Fibroblast of peridontal ligament (primary cell): ENCODE measurements around the gene CLIP4.

Source experiments
- DNase-seq: peaks from one replicate; pipeline ENCODE4 v3.0.0-alpha.2; 2010; ENCODE audit errors: extremely low read depth

Gene CLIP4

GRCh38 chr2:29186817-29187216 lies 71.6 kb downstream of the CLIP4 start:
- DNase-seq: no peak

DNA sequence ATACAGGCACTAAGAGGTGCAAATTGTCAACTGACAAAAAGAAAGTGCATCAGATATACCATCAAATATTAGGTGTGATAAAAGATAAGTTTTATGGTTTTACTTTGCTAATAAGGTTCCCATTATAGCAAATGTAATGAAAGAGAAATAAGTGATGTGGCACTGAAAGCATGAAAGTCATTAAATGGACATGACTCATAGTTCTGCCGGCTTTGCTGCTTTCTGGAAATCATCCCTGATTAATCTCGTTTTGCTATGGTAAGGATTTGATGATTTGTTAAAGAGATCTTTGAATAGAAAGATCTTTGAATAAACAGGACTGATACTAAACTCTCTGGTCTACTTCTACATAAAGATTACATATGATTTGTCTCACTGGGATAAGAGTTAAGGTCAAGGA lies 72.7 kb downstream of the CLIP4 start:
- peak; percentile 50 for DNase-seq

DNA sequence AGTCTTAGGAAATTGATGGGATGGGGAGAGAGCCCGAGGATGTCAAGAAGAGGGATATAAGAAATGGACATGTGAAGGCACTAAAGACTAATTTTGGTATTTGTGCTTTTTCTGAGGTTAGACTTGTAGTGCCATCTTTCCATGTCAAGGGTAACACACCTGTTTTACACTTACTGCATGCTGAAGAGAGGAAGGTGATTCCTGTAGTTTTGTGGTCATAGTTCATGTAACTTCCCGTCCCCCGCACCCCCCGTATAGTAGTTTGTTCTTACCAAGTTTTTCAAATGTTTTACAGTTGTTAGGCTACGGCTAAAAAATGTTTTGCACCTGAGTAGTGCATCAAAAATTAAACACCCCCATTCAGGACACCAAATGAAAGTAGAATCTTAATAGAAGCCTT lies 73.8 kb downstream of the CLIP4 start:
- DNase-seq: no peak

GRCh38 chr2:29191817-29192216 lies 76.6 kb downstream of the CLIP4 start:
- DNase-seq: no peak

GRCh38 chr2:29192526-29192925 lies 77.3 kb downstream of the CLIP4 start:
- DNase-seq: no peak

DNA sequence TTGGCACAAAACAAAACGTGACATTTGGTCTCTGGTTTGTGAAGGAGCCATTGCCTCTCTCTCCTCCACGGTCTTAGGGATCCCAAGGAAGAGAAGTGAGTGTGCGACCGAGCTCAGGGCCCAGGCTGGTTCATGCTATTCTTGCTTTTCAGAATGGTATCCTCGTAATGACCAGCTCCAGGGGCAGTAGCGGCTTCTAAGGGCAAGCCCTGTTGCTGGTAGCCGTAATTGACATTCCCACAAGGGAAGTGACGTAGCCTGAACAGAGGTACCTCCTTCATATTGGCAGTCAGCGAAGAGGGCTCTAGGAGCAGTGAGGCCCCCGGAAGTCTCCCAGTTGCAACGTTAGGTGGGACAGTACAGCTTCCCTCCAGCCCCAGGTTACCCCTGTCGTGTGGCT lies 77.9 kb downstream of the CLIP4 start:
- no peak for DNase-seq

DNA sequence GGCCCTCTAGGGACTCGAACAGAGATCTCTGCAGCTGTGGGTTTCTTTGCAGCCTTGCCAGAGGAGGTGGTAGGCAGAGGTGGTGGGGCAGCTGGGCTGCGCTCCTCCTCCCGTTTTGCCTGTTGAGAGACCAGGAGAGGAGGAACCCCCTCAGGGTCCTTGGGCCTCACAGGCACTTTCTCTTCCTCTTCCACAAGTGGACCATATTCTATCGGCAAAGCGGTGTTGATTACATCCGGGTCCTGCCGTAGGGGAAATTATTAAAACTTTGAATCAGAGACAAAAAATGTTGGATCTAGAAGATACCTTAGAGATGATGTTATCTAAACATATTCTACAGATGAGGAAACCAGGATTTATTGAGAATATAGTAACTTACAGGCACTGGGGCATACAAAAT lies 78.5 kb downstream of the CLIP4 start:
- no peak for DNase-seq

- no peak for DNase-seq
These were observed 80.6 kb downstream of the CLIP4 start for GRCh38 chr2:29195796-29196195.

DNA sequence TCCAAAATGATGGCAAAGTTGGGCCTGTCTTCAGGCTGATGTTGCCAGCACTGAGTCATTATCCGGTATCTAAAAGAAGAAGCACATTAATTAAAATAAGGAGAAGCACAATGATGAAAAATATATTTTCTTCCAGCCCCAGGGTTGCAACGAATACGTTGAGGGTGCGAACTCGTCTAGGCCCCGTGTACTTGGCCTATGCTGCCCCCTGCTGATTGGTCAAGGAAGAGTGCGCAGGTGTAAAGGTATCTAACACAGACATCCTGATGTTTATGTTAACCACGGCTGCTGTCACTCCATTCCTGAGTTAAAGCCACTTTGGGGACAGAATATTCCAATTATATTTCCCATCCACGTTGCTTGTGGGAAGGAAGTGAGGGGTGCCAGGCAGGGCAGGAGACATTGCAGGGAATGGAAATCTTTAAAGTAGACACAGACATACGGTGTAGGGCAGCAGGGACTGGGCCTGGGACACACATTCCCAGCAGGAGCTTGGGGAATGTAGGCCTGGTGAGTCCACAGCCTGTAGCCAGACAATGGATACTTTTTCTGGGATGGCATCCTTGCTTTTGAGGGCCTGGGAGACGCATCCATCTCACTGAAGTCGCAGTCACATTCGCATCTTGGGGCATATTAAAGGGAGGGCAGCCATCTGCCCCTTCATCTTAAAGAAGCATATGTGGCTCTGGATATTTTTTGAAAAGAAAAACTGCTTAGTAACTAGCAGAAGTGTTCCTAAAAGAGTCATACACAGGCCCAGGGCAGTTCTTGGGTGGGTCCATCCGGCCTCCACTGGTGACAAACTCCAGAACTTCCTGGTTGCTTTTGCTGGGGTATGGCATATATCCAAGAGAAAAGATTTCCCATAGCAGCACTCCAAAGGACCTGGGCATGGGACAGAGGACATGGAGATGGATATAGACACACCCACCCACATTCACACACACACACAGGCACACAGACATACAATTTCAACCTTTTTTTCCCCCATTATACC lies 81.9 kb downstream of the CLIP4 start:
- DNase-seq: peak; percentile 48

DNA sequence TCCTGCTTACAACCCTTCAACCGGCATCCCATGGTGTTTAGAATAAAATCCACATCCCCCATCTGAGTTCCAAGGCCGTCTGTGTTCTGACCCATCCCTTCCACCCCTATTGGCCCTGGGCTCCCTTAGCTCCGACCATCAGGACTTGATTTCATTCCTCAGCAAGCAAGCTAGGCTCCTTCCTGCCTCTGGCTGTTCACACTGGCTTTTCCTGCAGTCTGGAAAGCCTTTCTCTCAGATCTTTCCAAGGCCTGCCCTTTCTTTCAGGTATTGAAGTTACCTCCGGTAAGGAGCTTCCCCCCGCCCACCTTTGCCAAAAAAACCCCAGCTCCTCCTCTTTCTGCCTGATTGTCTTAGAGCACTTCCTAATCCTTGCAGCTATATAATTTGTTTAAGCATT lies 86.8 kb downstream of the CLIP4 start:
- no peak for DNase-seq

GRCh38 chr2:29202819-29203495 lies 87.7 kb downstream of the CLIP4 start:
- no peak for DNase-seq

- DNase-seq: no peak
These were observed 91.7 kb downstream of the CLIP4 start for GRCh38 chr2:29206941-29207340.

- no peak for DNase-seq
These were observed 92.3 kb downstream of the CLIP4 start for GRCh38 chr2:29207352-29208148.

GRCh38 chr2:29209551-29209950 lies 94.3 kb downstream of the CLIP4 start:
- DNase-seq: no peak

- DNase-seq: no peak
These were observed 96.8 kb downstream of the CLIP4 start for GRCh38 chr2:29212009-29212408.

DNA sequence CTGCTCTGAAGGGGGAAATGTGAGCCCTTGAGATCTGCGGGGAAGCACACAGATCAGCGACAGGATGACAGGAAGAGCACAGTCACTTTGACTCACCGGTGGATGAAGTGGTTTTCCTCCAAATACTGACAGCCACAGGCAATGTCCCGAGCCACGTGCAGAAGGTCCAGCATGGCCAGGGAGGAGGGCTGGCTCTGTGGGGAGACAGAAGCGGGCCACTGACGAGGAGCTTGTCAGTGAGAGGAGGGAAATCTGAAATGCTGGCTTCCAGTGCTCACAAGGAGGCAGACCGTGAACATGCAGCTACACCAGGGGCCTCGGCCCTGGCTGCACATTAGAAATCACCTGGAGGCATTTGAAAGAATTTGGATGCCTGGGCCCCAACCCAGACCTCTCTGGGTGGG lies 98.7 kb downstream of the CLIP4 start:
- DNase-seq: no peak

DNA sequence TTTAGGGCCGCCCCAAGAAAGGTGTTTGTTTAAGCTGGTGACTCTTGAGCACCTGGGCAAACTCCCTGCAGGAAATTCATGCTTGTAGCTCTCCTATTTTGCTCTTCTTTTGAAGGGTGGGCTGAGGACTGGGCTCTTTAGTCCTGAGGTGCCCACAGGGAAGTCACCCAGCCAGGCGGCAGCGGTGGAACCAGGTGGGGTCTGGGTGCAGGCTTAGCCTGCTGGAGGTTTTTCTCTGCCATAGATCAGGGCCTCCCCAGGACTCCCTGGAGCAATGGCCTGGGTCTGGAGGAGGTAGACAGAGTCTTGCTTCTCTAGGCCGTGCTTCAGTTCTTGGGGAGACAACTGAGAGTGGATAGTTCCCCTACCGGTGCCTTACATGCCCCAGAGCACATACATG lies 99.9 kb downstream of the CLIP4 start:
- DNase-seq: no peak

DNA sequence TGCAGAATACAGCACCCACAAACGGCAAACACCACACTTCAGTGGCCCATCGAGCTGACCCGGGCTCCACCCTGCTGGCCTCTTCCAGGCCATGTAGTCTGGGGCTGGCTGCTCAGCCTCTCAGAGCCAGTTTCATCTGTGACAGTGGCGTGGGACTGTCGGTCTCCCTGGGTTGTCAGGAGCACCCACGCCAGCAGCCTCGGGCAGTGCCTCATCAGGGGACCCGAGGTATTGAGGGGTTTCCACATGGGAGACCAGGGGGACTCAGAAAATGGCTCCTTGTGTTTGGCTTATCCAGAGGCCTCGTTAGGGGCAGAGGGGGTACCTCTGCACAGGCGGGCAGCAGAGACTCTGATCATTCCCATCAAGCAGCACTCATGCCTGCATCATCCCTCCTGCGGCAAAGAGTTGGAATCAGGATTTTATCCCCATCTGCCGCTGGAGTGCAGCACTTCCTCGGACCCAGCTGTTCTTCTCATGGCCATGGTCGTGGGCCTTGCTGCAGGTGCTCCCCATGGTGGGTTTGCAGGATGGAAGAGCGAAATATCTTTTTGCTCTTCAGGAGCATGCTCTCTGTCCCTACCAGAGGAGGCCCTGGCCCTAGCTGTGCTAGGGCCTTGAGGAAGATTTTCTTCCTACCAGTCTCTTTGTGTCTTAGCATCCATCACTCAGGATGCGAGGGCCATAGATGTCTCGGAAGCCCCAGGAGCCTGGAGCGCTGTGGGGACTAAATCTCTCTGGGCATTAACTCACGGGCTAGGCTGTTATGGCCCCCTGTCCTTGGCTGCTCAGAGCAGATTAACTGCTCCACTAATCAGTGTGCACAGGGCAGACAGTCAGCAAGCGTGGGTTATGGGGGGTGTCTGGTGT lies 100.8 kb downstream of the CLIP4 start:
- DNase-seq: no peak

DNA sequence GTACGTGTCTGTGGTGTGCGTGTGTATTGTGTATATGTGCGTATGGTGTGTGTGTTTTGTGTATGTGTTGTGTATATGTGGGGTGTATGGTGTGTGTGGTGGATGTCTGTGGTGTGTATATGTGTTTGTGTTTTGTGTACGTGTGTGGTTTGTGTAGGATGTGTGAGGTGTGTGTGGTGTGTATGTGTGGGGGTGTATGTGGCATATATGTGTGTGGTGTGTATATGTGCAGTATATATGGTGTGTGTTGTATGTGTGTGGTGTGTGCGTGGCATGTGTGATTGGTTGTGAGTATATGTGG lies 101.3 kb downstream of the CLIP4 start:
- DNase-seq: no peak

- no peak for DNase-seq
These were observed 102.9 kb downstream of the CLIP4 start for GRCh38 chr2:29218071-29218470.

GRCh38 chr2:29218550-29219125 lies 103.4 kb downstream of the CLIP4 start:
- DNase-seq: no peak
